ENCODE data around the gene ACTR5. TPM values are rescaled to one million over a fixed set of nuclear protein-coding genes. Genes with fewer than 3 reads are reported as not detected.

ACTR5 gene
- total and polyA plus RNA-seq, 2 donors (not counting 3 experiments of a cell fraction or from before 2014, with no cell fraction given) = 8.8 to 11.3 TPM

DNA sequence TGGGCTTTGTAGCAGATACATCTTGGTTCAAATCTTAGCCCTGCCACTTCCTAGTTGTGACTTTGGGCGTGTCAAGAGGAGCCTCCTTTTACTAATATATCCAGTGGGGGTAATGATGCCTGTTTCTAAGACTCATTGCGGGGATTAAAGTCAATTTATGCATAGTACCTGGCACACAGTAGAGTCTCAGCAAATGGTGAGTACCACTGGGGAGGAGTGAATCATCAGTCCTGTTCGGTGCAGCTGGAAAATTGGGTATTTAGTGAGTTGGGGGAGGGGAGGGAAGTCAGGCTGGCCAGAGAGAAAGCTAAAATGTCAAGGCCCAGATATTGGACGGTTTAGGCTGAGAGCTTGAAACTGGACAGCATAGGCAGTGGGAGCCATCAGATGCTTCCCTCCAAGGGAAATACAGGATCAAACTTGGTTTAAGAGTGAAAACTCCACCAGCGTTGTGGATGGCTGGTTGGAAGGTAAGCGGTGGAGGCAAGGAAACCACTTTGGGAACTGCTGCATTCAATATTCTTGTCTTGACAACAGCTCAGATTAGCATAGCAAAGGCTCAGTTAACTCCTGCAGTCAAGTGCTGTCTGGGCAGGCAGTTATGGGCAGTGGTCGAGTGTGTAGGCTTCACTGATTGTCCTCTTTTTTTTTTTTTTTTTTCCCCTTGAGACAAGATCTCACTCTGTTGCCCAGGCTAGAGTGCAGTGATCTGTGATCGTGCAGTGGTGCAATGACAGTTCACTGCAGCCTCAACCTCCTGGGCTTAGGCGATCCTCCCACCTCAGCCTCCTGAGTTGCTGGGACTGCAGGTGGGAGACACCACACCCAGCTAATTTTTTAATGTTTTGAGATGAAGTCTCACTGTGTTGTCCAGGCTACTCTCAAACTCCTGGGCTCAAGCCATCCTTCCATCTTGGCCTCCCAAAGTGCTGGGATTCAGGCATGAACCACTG lies 70.1 kb downstream of the ACTR5 start:
- peaks cover 3% of the 10 kb centered on the region for H3K4me1 ChIP-seq (ENCODE audit: control insufficient read depth, extremely low read depth, insufficient read depth, low read length)
- no peak for DNase-seq (ENCODE audit: low read depth, low spot score)
- H3K9me1 ChIP-seq (replicated peaks; ENCODE audit: control insufficient read depth, extremely low read depth, insufficient read depth, low read length) = no peaks in the 10 kb centered on the region
- H3K9ac ChIP-seq (replicated peaks; ENCODE audit: extremely low read depth, insufficient read depth, low read length) = no peak overlapping the region
- H3K36me3 ChIP-seq (ENCODE audit: control insufficient read depth in 2 of 2, extremely low read depth in 1 of 2, insufficient read depth in 2 of 2, low read length in 2 of 2) = peaks cover 0 to 4% of the 10 kb centered on the region in 2 experiments
- TF ChIP-seq EZH2 (IDR thresholded peaks at IDR 0.05; ENCODE audit: borderline replicate concordance, low read depth, low read length, severe bottlenecking) (no peak), POLR2AphosphoS5 (IDR thresholded peaks at IDR 0.05; ENCODE audit: insufficient read depth, low read depth, low read length) (no peak), MYC (IDR thresholded peaks at IDR 0.05; ENCODE audit: low read depth, low read length) (no peak), FOS (IDR thresholded peaks at IDR 0.05; ENCODE audit: borderline replicate concordance, insufficient read depth, low read length) (no peak), JUN (IDR thresholded peaks at IDR 0.05; ENCODE audit: borderline replicate concordance, insufficient read depth, insufficient read length, low read depth) (no peak), GATA2 (IDR thresholded peaks at IDR 0.05; ENCODE audit: insufficient read depth, insufficient read length, low read depth, low read length) (no peak), POLR2A (IDR thresholded peaks at IDR 0.05; ENCODE audit: low read depth, low read length) (no peak)
- TF ChIP-seq, protein P1, sequence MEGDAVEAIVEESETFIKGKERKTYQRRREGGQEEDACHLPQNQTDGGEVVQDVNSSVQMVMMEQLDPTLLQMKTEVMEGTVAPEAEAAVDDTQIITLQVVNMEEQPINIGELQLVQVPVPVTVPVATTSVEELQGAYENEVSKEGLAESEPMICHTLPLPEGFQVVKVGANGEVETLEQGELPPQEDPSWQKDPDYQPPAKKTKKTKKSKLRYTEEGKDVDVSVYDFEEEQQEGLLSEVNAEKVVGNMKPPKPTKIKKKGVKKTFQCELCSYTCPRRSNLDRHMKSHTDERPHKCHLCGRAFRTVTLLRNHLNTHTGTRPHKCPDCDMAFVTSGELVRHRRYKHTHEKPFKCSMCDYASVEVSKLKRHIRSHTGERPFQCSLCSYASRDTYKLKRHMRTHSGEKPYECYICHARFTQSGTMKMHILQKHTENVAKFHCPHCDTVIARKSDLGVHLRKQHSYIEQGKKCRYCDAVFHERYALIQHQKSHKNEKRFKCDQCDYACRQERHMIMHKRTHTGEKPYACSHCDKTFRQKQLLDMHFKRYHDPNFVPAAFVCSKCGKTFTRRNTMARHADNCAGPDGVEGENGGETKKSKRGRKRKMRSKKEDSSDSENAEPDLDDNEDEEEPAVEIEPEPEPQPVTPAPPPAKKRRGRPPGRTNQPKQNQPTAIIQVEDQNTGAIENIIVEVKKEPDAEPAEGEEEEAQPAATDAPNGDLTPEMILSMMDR (IDR thresholded peaks at IDR 0.05; ENCODE audit: extremely low read depth in 1 of 2, insufficient read depth in 1 of 2, low read depth in 1 of 2, low read length in 2 of 2) = no peak
- TF ChIP-seq, protein P2, sequence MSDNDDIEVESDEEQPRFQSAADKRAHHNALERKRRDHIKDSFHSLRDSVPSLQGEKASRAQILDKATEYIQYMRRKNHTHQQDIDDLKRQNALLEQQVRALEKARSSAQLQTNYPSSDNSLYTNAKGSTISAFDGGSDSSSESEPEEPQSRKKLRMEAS (IDR thresholded peaks at IDR 0.05; ENCODE audit: insufficient read depth, insufficient read length) = no peak
- H3K9me3 ChIP-seq (replicated peaks; ENCODE audit: control insufficient read depth, insufficient read depth, low read length) = no peaks in the 10 kb centered on the region
- ChIA-PET CTCF (interaction anchor here (1.0 to 1.2 kb wide), 3 partner anchors 10 to 13 kb away, joined by 3 to 4 read pairs (median 3); partner anchors contain the start of gene PPP1R16B), POLR2A (no interaction called here)
- no peak overlapping the region for H3K27ac ChIP-seq (ENCODE audit: insufficient read depth, low read depth, low read length)
- no TSS peak for BruUV-seq (replicated peaks)
- H3K27me3 ChIP-seq (ENCODE audit: control insufficient read depth in 2 of 2, insufficient read depth in 2 of 2, low read length in 2 of 2) = no peaks in the 10 kb centered on the region
- H3K4me3 ChIP-seq (replicated peaks in 1 of 3; ENCODE audit: insufficient read depth in 1 of 3, low read depth in 1 of 3, low read length in 3 of 3) = no peak overlapping the region
- no peak overlapping the region for H3K4me2 ChIP-seq (ENCODE audit: insufficient read depth, low read length)
- dilution Hi-C loops (cut with MboI; ENCODE audit: extremely low pct_ligation_motif_present, low sequenced_read_pairs) (no loop called here), intact Hi-C loops (cut with micrococcal nuclease) (no loop called here)
- H3K79me2 ChIP-seq (ENCODE audit: control insufficient read depth, insufficient read depth, low read length) = no peaks in the 10 kb centered on the region
- peaks cover 7% of the 10 kb centered on the region for H4K20me1 ChIP-seq (replicated peaks; ENCODE audit: control insufficient read depth, extremely low read depth, insufficient read depth, low read length)
- no peak for FAIRE-seq
- H2AFZ ChIP-seq (ENCODE audit: low read depth, low read length) = no peak overlapping the region

Small RNA genes lying within 50 kb of the gene (small RNA-seq; reads per million reads assigned to genes)
- gene RF00017 (ENCODE audit: insufficient read depth, insufficient read length, low read depth, low replicate concordance) = not detected

Other genes with a start within 250 kb of the ACTR5 start
- gene ADIG, start 167.3 kb upstream of the ACTR5 start, total RNA-seq = not detected in 2 replicates
- not detected in 2 replicates for gene ADIG, start 167.3 kb upstream of the ACTR5 start, polyA plus RNA-seq
- 0.12 and 0.20 TPM in 2 replicates for gene ARHGAP40, start 146.7 kb upstream of the ACTR5 start, total RNA-seq
- 0.10 and 0.18 TPM in 2 replicates for gene ARHGAP40, start 146.7 kb upstream of the ACTR5 start, polyA plus RNA-seq
- gene SLC32A1, start 24.0 kb upstream of the ACTR5 start, total RNA-seq = not detected in 2 replicates
- 0.04 TPM in 1 of 2 replicates, not detected in the other for gene SLC32A1, start 24.0 kb upstream of the ACTR5 start, polyA plus RNA-seq
- gene PPP1R16B, start 57.2 kb downstream of the ACTR5 start, total RNA-seq = 52.7 and 68.1 TPM in 2 replicates
- gene PPP1R16B, start 57.2 kb downstream of the ACTR5 start, polyA plus RNA-seq = 32.4 and 34.7 TPM in 2 replicates
- gene FAM83D, start 178.0 kb downstream of the ACTR5 start, total RNA-seq = 35.5 and 46.0 TPM in 2 replicates
- gene FAM83D, start 178.0 kb downstream of the ACTR5 start, polyA plus RNA-seq = 38.2 and 41.0 TPM in 2 replicates
- gene DHX35, start 213.9 kb downstream of the ACTR5 start, total RNA-seq = 9.8 and 10.0 TPM in 2 replicates
- gene DHX35, start 213.9 kb downstream of the ACTR5 start, polyA plus RNA-seq = 11.2 and 13.0 TPM in 2 replicates